ENCODE data around the gene CDPF1. TPM values are rescaled to one million over a fixed set of nuclear protein-coding genes. Genes with fewer than 3 reads are reported as not detected.

CDPF1 gene
- polyA plus RNA-seq, 3 donors: 8.3 to 8.4 (median 8.3) TPM

- H3K4me3 Mint-ChIP-seq: no peak overlapping the region
Measured at GRCh38 chr22:46237453-46238124, 12.5 kb downstream of the CDPF1 start.

GRCh38 chr22:46234969-46235368, 15.1 kb downstream of the CDPF1 start:
- Mint-ChIP-seq H3K9me3 (no peaks in the 10 kb centered on the region), H3K4me3 (no peak overlapping the region), H3K36me3 (peaks cover 48 to 56% of the 10 kb centered on the region in 2 donors), H3K4me1 (peaks cover 10% of the 10 kb centered on the region), H3K27me3 (ENCODE audit: low read depth in 3 of 3) (no peaks in the 10 kb centered on the region), H3K27ac (no peak overlapping the region)
- Histone ChIP-seq H3K27ac (ENCODE audit: low read depth in 1 of 2, low read length in 2 of 2) (no peak overlapping the region), H3K4me2 (replicated peaks; ENCODE audit: extremely low read depth, low read length, poor library complexity, severe bottlenecking) (no peak overlapping the region), H3K9ac (ENCODE audit: insufficient read depth, low read length, poor library complexity, severe bottlenecking) (no peak overlapping the region), H4K20me1 (ENCODE audit: insufficient read depth, low read length) (no peaks in the 10 kb centered on the region), H3K27me3 (ENCODE audit: control insufficient read depth in 2 of 2, insufficient read depth in 2 of 2, low read length in 2 of 2) (no peaks in the 10 kb centered on the region), H3K4me3 (replicated peaks in 1 of 3; ENCODE audit: low read depth in 2 of 3, low read length in 3 of 3) (no peak overlapping the region), H3K4me1 (ENCODE audit: control insufficient read depth in 1 of 2, insufficient read depth in 2 of 2, low read length in 2 of 2) (peaks cover 2 to 15% of the 10 kb centered on the region in 2 donors), H3K36me3 (replicated peaks in 1 of 2; ENCODE audit: control insufficient read depth in 1 of 2, insufficient read depth in 2 of 2, low read length in 2 of 2) (peaks cover 11 to 50% of the 10 kb centered on the region in 2 donors), H3K9me3 (replicated peaks in 1 of 2; ENCODE audit: control insufficient read depth in 1 of 2, insufficient read depth in 1 of 2, low read length in 2 of 2) (no peaks in the 10 kb centered on the region), H2AFZ (ENCODE audit: insufficient read depth, low read depth, low read length, poor library complexity, severe bottlenecking) (no peak overlapping the region), H3K79me2 (ENCODE audit: insufficient read depth, low read length) (no peaks in the 10 kb centered on the region)
- no peak for TF ChIP-seq CTCF (IDR thresholded peaks at IDR 0.05)
- intact Hi-C loops (cut with micrococcal nuclease): no loop called here
- no peak for DNase-seq
- 96% methylated on average over 10 of the region's 12 CpGs for whole genome bisulfite sequencing (ENCODE audit: insufficient coverage)

More at GRCh38 chr22:46237453-46238124, 12.5 kb downstream of the CDPF1 start:
- H3K36me3 ChIP-seq (replicated peaks in 1 of 2; ENCODE audit: control insufficient read depth in 1 of 2, insufficient read depth in 2 of 2, low read length in 2 of 2): peaks cover 5 to 43% of the 10 kb centered on the region in 2 donors
- no peak overlapping the region for H2AFZ ChIP-seq (ENCODE audit: insufficient read depth, low read depth, low read length, poor library complexity, severe bottlenecking)
- no peak overlapping the region for H3K9ac ChIP-seq (ENCODE audit: insufficient read depth, low read length, poor library complexity, severe bottlenecking)
- Mint-ChIP-seq H3K9me3 (no peaks in the 10 kb centered on the region), H3K36me3 (peaks cover 40 to 47% of the 10 kb centered on the region in 2 donors), H3K27ac (no peak overlapping the region), H3K27me3 (ENCODE audit: low read depth in 3 of 3) (no peaks in the 10 kb centered on the region), H3K4me1 (peaks cover 24% of the 10 kb centered on the region)
- no peaks in the 10 kb centered on the region for H4K20me1 ChIP-seq (ENCODE audit: insufficient read depth, low read length)
- WGBS (ENCODE audit: insufficient coverage): 92% methylated on average over 8 of the region's 12 CpGs
- peaks cover 21 to 26% of the 10 kb centered on the region in 2 donors for H3K4me1 ChIP-seq (ENCODE audit: control insufficient read depth in 1 of 2, insufficient read depth in 2 of 2, low read length in 2 of 2)
- no peak overlapping the region for H3K4me2 ChIP-seq (replicated peaks; ENCODE audit: extremely low read depth, low read length, poor library complexity, severe bottlenecking)
- H3K79me2 ChIP-seq (ENCODE audit: insufficient read depth, low read length): no peaks in the 10 kb centered on the region
- no peaks in the 10 kb centered on the region for H3K27me3 ChIP-seq (ENCODE audit: control insufficient read depth in 2 of 2, insufficient read depth in 2 of 2, low read length in 2 of 2)
- no peak for TF ChIP-seq CTCF (IDR thresholded peaks at IDR 0.05)
- no peak overlapping the region for H3K27ac ChIP-seq (ENCODE audit: low read depth in 1 of 2, low read length in 2 of 2)
- no peak for DNase-seq
- intact Hi-C loops (cut with micrococcal nuclease): no loop called here
- no peaks in the 10 kb centered on the region for H3K9me3 ChIP-seq (replicated peaks in 1 of 2; ENCODE audit: control insufficient read depth in 1 of 2, insufficient read depth in 1 of 2, low read length in 2 of 2)
- H3K4me3 ChIP-seq (replicated peaks in 1 of 3; ENCODE audit: low read depth in 2 of 3, low read length in 3 of 3): no peak overlapping the region

Measured in CD14-positive monocyte (primary cell).